Chondrocyte (in vitro differentiated cells): Measurements from ENCODE around the gene TPBG. TPM values are rescaled to one million over a fixed set of nuclear protein-coding genes. Genes with fewer than 3 reads are reported as not detected.

Experiments
- DNase-seq: peaks from one replicate; pipeline ENCODE4 v3.0.0; 2021; ENCODE audit warnings: mixed read lengths, low spot score
- H3K27ac Mint-ChIP-seq: one replicate; pipeline ENCODE4 v1.8.0; 2021; ENCODE audit warnings: mild to moderate bottlenecking, moderate library complexity, mixed read lengths; ENCODE audit not compliant: unreplicated experiment
- H3K27me3 Mint-ChIP-seq: 2 replicates; pipeline ENCODE4 v1.8.0; 2021; ENCODE audit warnings: low read depth, mixed read lengths
- H3K36me3 Mint-ChIP-seq: 2 replicates; pipeline ENCODE4 v1.8.0; 2021; ENCODE audit warnings: low read depth, mixed read lengths
- H3K4me1 Mint-ChIP-seq: 2 replicates; pipeline ENCODE4 v1.8.0; 2021; ENCODE audit warnings: low read depth, mild to moderate bottlenecking, mixed read lengths
- H3K4me3 Mint-ChIP-seq: one replicate; pipeline ENCODE4 v1.8.0; 2021; ENCODE audit warnings: mild to moderate bottlenecking, moderate library complexity, mixed read lengths; ENCODE audit not compliant: unreplicated experiment
- H3K9me3 Mint-ChIP-seq: 2 replicates; pipeline ENCODE4 v1.8.0; 2021; ENCODE audit warnings: low read depth, mixed read lengths
- total RNA-seq: library from RNA; stranded (reverse); gene quantifications from 3 replicates; pipeline ENCODE4 v1.2.1, GENCODE V29; 2021
- TF ChIP-seq, protein P1 (sequence below): fragments of 200-600 bp; sonication (generic); IDR thresholded peaks from 2 replicates; pipeline ENCODE4 v1.5.0; 2021; ENCODE audit warnings: antibody characterized with exemption, mild to moderate bottlenecking, moderate library complexity

The TPBG gene
- total RNA-seq, 1 donor from 2014 or later, result 10.6 TPM

DNA sequence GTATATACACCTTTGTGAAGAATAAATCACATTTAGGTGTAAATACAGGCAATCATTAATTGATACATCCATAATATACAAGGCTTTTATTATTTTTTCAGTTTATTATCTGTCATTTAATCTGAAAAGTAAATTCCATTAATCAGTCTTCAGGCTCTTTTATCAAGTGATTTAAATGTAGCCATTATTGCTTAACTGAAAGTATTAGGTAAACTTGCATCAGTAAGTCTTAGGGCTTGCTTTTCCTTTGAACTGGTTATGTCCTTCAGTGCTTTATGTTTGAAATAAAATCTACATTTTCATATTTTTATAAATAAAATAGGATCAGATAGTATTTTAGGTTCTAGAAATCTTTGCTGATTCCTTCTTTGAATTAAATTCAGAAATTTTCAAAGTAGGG is 4.1 kb downstream of the TPBG start:
- TF ChIP-seq, protein P1, sequence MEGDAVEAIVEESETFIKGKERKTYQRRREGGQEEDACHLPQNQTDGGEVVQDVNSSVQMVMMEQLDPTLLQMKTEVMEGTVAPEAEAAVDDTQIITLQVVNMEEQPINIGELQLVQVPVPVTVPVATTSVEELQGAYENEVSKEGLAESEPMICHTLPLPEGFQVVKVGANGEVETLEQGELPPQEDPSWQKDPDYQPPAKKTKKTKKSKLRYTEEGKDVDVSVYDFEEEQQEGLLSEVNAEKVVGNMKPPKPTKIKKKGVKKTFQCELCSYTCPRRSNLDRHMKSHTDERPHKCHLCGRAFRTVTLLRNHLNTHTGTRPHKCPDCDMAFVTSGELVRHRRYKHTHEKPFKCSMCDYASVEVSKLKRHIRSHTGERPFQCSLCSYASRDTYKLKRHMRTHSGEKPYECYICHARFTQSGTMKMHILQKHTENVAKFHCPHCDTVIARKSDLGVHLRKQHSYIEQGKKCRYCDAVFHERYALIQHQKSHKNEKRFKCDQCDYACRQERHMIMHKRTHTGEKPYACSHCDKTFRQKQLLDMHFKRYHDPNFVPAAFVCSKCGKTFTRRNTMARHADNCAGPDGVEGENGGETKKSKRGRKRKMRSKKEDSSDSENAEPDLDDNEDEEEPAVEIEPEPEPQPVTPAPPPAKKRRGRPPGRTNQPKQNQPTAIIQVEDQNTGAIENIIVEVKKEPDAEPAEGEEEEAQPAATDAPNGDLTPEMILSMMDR, result no peak
- Mint-ChIP-seq H3K9me3 (no peaks in the 10 kb centered on the region), H3K27me3 (peaks cover 10% of the 10 kb centered on the region), H3K4me1 (peaks cover 14% of the 10 kb centered on the region), H3K4me3 (no peak overlapping the region), H3K27ac (no peak overlapping the region), H3K36me3 (no peaks in the 10 kb centered on the region)
- DNase-seq, result no peak

DNA sequence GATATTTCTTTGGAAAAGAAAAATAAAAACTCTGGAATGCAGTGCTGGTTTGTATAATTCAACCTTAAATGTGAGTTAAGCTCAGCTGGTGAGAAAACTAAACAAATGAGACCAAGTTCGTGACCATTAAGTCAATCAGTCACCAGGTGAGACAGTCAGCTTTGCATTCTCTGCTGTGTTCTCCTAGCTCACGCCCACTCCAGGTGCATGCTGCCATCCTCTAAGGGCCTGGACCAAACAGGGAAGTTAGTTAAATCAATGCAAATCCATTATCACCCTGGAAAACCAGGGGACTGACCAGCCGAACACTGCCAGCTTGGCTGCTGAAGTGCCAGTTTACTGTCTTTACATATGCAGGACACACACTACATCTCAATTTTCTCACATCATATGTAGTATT is 7.2 kb downstream of the TPBG start:
- no peaks in the 10 kb centered on the region for H3K9me3 Mint-ChIP-seq
- no peak overlapping the region for H3K27ac Mint-ChIP-seq
- H3K4me1 Mint-ChIP-seq, result peaks cover 3% of the 10 kb centered on the region
- peaks cover 2% of the 10 kb centered on the region for H3K36me3 Mint-ChIP-seq
- H3K27me3 Mint-ChIP-seq, result peaks cover 2% of the 10 kb centered on the region
- TF ChIP-seq, protein P1, result no peak
- DNase-seq, result no peak
- H3K4me3 Mint-ChIP-seq, result no peak overlapping the region

DNA sequence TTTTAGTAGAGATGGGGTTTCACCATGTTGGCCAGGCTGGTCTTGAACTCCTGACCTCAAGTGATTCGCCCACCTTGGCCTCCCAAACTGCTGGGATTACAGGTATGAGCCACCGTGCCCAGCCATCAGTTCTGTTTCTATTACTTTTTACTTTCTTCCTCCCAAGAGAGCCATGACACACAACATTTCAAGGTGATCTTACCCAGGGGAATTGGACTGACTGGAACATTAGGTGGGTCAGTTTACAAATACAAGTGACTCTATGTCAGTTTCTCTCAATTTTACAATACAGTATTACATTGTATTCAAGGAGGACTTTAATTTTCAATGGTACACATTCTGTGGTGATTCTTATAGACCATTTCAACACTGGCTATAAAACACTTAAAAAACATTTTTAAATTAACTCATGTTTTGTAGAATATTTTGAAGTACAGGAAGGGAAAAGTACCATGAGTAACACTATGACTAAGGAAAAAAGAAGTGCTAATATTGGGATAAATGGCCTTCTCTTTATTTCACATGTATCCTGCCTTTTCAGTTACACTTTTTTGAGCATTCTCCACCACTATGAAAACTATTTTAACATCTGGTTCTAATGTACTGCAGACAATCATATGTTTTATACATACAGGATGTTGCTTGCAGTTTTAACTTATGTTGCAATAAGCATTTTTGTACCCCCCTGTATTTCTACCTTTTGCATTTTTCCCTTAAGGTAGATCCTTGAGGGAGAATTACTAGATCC is 8.4 kb downstream of the TPBG start:
- Mint-ChIP-seq H3K4me1 (peaks cover 3% of the 10 kb centered on the region), H3K36me3 (peaks cover 2% of the 10 kb centered on the region), H3K9me3 (no peaks in the 10 kb centered on the region), H3K27ac (no peak overlapping the region), H3K27me3 (no peaks in the 10 kb centered on the region), H3K4me3 (no peak overlapping the region)
- no peak for DNase-seq
- TF ChIP-seq, protein P1, result no peak

DNA sequence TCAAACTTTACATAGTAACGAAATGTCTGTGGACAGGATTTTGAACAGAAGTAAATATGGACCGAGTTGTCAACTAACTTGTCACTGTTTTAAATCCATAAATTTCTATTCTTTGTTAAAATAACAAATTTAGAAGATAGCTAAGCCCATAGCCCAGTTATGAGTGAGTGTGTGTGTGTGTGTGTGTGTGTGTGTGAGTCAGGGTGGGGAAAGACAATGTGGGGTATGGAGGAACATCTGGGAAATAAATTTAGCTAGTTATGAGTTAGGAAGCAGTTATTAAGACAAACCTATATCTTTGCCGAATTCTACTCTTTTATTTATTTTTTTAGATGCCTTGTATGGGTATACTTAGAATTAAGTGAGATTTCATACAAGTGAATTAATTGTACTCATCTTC is 9.0 kb downstream of the TPBG start:
- Mint-ChIP-seq H3K27me3 (no peaks in the 10 kb centered on the region), H3K36me3 (peaks cover 2% of the 10 kb centered on the region), H3K27ac (no peak overlapping the region), H3K4me3 (no peak overlapping the region), H3K9me3 (no peaks in the 10 kb centered on the region), H3K4me1 (peaks cover 3% of the 10 kb centered on the region)
- no peak for DNase-seq
- TF ChIP-seq, protein P1, result no peak

DNA sequence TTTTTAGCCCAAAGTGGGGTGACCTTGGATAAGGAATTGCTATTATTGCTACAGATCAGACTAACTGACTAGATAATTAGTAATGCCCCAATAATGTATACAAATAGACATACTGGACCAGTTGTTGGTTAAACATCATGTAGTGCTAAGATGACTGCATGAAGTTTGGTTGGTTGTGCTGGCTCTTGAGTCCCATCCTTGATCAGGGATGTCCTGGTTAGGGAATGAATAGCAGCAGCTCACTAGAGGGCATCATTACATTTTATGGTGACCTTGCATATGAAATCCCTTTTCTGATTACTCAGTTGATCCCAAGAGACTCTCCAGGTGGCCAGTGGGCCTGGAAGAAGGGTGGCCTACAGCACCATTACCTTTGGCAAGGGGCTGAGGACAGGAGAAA is 10.9 kb downstream of the TPBG start:
- TF ChIP-seq, protein P1, result no peak
- H3K27ac Mint-ChIP-seq, result no peak overlapping the region
- peaks cover 2% of the 10 kb centered on the region for H3K36me3 Mint-ChIP-seq

More for the DNA sequence above, 10.9 kb downstream of the TPBG start:
- DNase-seq, result no peak
- no peaks in the 10 kb centered on the region for H3K27me3 Mint-ChIP-seq
- peaks cover 3% of the 10 kb centered on the region for H3K4me1 Mint-ChIP-seq
- H3K4me3 Mint-ChIP-seq, result no peak overlapping the region
- peaks cover 4% of the 10 kb centered on the region for H3K9me3 Mint-ChIP-seq
